Skin epidermis (tissue), 12 donors: ENCODE results near the gene SDR9C7.
"Not testable (repeated sequence)": the region's sequence is repeated elsewhere in the genome, so short reads cannot be mapped to it uniquely, and the experiment has no call there.

Source experiments
- H3K27ac ChIP-seq, 21 experiments: fragments of 200-600 bp; sonication (generic) in 11 of 21; one replicate each; pipeline ENCODE4 v1.5.0; 2020; ENCODE audit warnings: mild to moderate bottlenecking in 3 of 21, inconsistent platforms in 2 of 21, moderate library complexity in 2 of 21
- H3K4me3 ChIP-seq, 7 experiments: fragments of 200-600 bp; sonication (generic) in 2 of 7; one replicate each; pipeline ENCODE4 v1.5.0; 2020; ENCODE audit warnings: inconsistent platforms in 2 of 7, mild to moderate bottlenecking in 2 of 7, moderate library complexity in 1 of 7

SDR9C7 gene

DNA sequence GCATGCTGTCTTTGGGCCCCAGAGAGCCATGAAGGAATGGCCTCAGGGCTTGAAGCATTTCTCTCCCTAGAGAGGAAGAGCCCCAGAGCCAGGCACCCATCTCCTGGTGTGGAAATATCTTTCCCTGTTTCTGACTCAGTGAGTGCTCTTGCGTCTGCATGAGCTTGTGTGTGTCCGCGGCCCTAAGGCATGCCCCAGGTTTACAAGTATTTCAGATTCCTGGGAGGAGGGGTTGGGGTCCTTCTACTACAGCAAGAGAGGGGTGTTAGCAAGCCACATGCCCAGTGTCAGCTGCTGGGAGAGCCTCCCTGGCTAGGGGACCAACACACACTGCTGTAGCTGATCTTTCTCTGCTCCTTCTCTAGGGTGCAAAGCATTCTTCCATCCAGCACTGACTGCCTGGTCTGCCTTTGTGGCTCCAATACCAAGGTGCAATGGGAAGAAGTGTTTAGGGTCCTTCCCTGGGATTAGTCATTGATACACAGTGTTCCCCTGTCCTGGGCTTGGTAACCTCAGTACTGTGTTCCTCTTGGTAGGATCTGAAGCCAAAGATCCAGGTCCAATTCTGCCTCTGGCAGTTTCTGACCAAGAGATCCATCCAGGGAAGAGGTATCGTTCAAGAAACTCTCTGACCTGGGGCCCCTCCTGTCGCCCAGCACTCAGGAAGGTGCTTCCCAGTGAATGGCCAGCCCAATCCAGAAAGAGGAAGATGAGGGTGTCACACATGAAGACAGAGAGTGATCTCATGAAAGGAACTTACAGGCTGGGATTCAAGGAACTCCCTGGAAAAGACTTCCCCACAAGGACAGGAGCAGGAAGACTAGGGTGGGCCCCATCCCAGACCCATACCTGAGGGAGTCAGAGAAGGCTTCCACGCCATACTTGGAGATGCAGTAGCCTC is 20.1 kb upstream of the SDR9C7 start:
- H3K27ac ChIP-seq, result no peak overlapping the region
- no peak overlapping the region for H3K4me3 ChIP-seq

GRCh38 chr12:56953314-56953713 is 19.1 kb upstream of the SDR9C7 start:
- Histone ChIP-seq H3K27ac (no peak overlapping the region), H3K4me3 (no peak overlapping the region)

- H3K27ac ChIP-seq, result no peak overlapping the region
- no peak overlapping the region for H3K4me3 ChIP-seq
Measured at GRCh38 chr12:56951582-56952339, 17.6 kb upstream of the SDR9C7 start.

DNA sequence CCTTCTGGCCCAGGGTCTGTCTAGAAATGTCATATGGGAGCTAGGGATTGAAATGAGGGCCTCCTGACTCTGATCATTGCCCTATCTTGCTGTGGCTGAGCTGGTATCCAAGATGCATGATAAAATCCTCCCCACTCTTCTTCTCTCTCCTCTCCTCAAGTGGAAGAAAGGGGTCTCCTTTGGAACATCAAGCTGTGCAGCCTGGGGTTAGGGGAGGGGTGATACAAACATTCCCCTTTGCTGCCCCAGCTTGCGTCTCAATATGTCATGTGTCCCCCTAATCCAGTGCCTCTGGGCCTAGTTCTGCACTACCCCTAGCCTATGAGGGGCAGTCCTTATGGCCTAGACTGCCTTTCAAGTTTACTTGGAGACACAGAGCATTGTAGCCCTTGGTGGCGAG is 14.7 kb upstream of the SDR9C7 start:
- Histone ChIP-seq H3K27ac (no peak overlapping the region), H3K4me3 (no peak overlapping the region)

- H3K4me3 ChIP-seq, result no peak overlapping the region
- H3K27ac ChIP-seq, result no peak overlapping the region
Measured at GRCh38 chr12:56948457-56948777, 14.2 kb upstream of the SDR9C7 start.

GRCh38 chr12:56947633-56948456 is 13.6 kb upstream of the SDR9C7 start:
- H3K27ac ChIP-seq, result no peak overlapping the region
- no peak overlapping the region for H3K4me3 ChIP-seq

DNA sequence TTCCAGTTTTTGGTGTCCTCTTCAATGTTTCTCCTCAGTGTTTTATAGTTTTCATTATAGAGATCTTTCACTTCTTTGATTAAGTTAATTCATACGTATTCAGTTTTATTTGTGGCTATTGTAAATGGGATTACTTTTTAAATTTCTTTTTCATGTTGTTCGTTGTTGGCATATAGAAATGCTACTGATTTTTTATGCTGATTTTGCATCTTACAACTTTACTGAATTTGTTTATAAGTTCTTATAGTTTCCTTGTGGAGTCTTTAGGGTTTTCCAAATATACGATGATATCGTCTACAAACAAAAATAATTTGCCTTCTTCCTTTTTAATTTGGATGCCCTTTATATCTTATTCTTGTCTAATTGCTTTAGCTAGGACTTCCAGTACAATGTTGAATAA is 9.7 kb upstream of the SDR9C7 start:
- no peak overlapping the region for H3K27ac ChIP-seq
- no peak overlapping the region for H3K4me3 ChIP-seq

DNA sequence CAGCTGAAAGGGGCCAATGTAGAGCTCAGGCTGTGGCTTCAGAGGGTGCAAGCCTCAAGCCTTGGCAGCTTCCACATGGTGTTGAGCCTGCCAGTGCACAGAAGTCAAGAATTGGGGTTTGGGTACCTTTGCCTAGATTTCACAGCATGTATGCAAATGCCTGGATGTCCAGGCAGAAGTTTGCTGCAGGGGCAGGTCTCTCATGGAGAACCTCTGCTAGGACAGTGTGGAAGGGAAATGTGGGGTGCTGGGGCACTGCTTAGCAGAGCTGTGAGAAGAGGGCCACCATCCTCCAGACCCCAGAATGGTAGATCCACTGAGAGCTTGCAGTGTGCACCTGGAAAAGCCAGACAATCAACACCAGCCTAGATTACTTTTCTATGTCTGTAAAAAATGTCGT is 9.2 kb upstream of the SDR9C7 start:
- H3K4me3 ChIP-seq, H3K27ac ChIP-seq: not testable (repeated sequence)

GRCh38 chr12:56941299-56942017 is 7.2 kb upstream of the SDR9C7 start:
- Histone ChIP-seq H3K27ac (peak overlapping the region in 11 of 21 experiments; percentile 6 to 72 (median 55)), H3K4me3 (no peak overlapping the region)

DNA sequence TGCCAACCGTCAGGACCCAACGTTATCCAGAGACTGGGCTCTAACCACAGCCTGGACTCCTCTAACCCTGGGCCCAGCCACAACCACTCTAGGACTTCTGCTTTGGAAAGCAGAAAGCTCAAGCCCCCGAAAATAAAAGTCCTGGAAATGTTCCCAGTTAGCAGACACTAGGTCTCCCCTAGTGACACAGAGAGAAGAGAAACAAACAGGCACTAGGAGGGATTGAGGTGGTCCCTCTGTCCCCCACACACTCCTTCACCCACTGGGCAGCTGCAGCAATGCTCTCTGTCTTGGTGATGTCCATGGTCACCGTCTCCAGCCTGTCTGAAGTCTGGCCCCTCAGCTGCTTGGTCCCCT is 6.7 kb upstream of the SDR9C7 start:
- not testable (repeated sequence) for H3K27ac ChIP-seq, H3K4me3 ChIP-seq

- no peak overlapping the region for H3K4me3 ChIP-seq
- H3K27ac ChIP-seq, result peak overlapping the region in 4 of 21 experiments; percentile 39 to 80 (median 58)
Measured at GRCh38 chr12:56935752-56936151, 1.5 kb upstream of the SDR9C7 start.

GRCh38 chr12:56935157-56935556 is 949 bp upstream of the SDR9C7 start:
- H3K27ac ChIP-seq, result peak overlapping the region in 15 of 21 experiments; percentile 2 to 83 (median 42)

DNA sequence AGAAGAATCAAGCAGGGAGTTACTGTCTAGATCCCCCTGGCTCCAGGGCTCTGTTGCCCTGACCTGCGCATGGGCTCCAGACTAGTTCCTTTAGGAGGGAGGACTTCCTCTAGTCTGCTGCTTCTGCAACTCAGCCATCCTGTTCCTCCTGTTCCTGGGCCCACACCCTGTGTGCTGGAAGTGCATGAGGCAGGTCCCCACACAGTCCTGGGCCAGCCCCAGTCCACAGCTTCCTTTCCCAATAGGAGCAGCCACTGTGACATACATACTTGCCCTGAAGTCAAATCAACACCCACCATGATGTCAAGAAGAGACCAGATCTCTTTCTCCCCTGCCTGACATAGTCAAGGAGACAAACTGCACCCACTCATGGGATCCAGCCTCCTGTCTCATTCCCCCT is 1.3 kb downstream of the SDR9C7 start:
- H3K4me3 ChIP-seq, result no peak overlapping the region
- H3K27ac ChIP-seq, result peak overlapping the region in 19 of 21 experiments; percentile 5 to 83 (median 67)

More at GRCh38 chr12:56935157-56935556, 949 bp upstream of the SDR9C7 start:
- no peak overlapping the region for H3K4me3 ChIP-seq

DNA sequence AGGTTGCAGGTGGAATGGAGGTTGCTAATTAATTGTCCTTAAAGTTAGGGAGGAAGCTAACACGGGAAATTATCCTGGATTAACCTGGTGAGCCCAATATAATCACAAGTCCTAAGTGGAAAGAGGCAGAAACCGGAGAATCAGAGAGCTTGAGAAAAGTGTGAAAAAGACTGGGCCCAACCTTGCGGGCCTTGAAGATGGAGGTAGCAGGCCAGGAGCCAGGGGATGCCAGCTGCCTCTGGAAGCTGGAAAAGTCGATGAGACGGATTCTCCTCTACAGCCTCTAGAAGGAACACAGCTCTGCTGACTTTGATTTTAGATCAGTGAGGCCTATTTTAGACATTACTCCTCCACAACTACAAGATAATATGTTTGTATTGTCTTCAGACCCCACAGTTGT is 2.1 kb downstream of the SDR9C7 start:
- Histone ChIP-seq H3K27ac (peak overlapping the region in 20 of 21 experiments; percentile 2 to 83 (median 66)), H3K4me3 (peak overlapping the region in 1 of 7 experiments; percentile 4)

- peak overlapping the region in 17 of 21 experiments; percentile 2 to 83 (median 65) for H3K27ac ChIP-seq
- peak overlapping the region in 1 of 7 experiments; percentile 4 for H3K4me3 ChIP-seq
Measured at GRCh38 chr12:56931474-56931978, 2.7 kb downstream of the SDR9C7 start.

- Histone ChIP-seq H3K27ac (peak overlapping the region in 2 of 21 experiments; percentile 0 to 1), H3K4me3 (no peak overlapping the region)
Measured at GRCh38 chr12:56930241-56930640, 4.0 kb downstream of the SDR9C7 start.

DNA sequence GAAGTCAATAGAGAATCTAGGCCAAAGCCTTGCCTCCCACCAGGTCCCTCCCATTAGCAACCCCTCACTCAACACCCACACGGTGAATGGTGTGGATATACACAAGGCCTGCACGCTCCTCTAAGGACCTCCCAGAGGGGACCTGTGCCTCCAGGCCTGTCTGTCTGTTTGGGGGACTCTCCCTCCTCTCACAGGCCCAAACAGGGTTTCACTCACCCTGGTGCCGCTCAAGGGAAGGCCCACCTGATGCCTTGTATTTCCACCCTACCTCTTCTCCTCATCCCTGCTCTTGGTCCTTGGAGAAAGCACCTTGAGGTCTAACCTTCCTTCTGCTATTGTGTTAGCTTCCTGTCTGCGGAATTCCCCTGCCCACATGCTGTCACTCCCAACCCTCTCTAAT is 4.4 kb downstream of the SDR9C7 start:
- Histone ChIP-seq H3K4me3 (no peak overlapping the region), H3K27ac (peak overlapping the region in 2 of 21 experiments; percentile 0 to 1)

GRCh38 chr12:56928262-56928661 is 5.9 kb downstream of the SDR9C7 start:
- no peak overlapping the region for H3K27ac ChIP-seq
- H3K4me3 ChIP-seq, result no peak overlapping the region

DNA sequence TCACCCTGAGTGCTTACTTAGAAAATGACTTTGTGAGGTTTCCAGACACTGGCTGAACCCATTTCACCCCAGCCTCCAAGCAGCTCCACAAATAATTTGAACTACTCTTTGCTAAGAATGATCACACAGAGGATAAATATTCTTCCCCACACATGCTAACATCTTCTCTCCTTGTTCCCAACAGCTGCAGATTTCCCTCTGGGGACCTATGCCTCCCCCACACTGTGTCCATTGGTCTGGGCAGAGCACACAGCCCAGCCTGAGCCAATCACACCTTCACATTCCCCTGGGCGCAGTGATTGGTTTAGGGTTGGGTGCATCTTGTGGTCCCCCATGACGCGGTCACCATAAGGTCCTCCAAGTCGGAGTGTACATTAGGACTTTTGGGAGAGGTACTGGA is 6.9 kb downstream of the SDR9C7 start:
- H3K4me3 ChIP-seq, result no peak overlapping the region

More for the DNA sequence above, 6.9 kb downstream of the SDR9C7 start:
- no peak overlapping the region for H3K27ac ChIP-seq
